DMS53 treated with DMSO at 0.1 percent for 48 hours (cell line): ENCODE measurements around the gene TRPM2.

Source experiments
- DNase-seq: peaks from one replicate; lab custom pipeline; 2025; ENCODE audit not compliant: unreplicated experiment; lab: John Stamatoyannopoulos, UW

Gene TRPM2

DNA sequence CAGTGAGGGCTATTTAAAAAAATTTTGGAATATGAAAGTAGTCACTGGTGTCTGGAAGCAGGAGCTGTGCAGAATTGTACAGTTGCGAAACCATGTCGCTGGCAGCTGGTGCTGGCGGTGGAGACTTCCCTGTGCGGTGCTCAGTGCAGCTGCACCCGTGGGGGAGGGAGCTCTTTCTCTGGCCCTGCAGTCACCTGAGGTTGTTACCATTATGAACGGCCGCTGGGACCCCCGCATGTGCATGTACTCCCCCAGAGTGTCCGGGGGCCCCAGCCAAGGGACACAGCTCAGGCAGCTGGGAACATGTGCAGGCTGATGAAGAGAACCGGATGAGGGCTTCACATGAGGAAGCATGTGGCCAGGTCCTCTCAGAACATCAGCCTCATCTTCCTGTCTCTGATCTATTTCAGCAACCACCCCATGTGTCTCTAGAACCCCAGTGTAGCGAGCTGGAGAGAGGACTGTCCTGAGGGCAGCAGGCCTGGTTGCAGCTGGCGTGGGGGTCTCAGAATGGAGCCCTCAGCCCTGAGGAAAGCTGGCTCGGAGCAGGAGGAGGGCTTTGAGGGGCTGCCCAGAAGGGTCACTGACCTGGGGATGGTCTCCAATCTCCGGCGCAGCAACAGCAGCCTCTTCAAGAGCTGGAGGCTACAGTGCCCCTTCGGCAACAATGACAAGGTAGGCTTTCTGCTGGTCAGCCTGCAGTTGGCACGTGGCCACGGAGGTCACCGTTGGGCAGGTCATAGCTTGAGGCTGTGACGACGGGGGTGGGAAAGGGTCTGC is at the start of gene TRPM2:
TSS of gene TRPM2 (plus strand) at position 431 of the 780 bp plus-strand sequence. CDS start at position 511, 80 bp downstream.
- no peak for DNase-seq

DNA sequence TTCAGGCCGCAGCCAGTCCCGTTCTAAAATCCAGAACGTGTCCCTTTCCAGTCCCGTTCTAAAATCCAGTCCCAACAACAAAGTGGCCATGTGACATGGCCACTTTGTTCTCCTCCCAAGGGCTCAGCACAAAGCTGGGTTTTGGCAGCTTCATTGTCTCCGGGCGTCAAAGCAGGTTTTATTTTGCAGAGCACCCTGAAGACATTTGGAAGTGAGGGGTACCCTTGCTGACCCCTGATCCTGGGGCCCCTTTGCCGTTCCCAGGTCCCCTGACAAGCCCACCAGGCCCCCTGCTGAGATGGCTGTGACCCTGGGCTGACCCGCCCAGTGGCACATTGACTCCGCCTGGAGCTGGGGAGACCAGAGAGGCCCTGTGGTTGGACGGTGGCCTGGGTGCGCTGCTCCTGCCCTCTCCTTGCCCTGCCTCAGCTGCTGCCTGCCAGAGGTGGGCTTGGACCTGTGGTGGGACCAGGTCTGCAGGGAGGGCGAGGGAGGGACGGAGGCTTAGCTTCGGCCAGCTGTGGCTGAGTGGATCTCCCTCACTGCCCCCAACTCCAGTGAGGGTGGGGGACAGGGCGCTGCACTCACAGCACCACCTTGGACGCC is 49.3 kb upstream of the TRPM2 start:
- DNase-seq = no peak

DNA sequence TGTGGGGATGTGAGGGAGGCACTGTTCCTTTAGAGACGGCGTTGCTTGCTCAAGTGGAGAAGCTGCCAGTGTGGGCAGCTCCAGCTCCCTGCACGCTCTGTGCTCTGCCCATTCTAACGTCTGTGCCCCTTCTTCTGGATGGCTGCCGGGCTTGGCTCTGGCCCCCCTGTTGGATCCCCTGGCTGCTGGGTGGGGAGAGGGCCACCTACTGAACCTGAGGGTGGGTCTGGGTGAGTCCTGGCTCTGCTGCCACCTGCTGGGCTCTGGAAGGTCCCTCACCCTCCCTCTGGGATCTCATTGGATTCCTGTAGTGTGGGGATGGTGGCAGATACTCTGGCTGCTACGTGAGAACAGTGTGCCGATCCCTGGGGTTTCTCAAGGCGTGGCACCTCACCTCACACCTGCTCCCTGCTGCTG is 48.5 kb upstream of the TRPM2 start:
- DNase-seq = peak; percentile 5

DNA sequence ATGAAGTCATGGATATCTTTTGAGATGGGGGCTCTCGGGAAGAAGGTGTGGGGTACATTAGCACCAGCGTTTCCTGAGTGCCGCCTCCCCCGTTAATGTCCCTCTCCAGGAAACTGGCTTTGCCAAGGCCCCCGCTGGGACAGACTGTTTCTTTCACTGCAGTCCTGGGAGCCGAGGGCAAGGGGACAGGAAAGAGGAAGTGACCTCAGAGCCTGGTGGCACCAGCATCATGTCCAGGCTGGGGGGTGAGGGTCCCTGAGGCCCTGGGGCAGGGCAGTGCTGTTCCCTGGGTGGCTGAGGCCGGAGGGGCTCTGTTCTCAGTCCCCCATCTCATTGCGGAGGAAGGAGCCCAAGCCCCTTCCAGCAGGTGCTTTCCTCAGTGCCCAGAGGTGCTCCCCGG is 47.7 kb upstream of the TRPM2 start:
- no peak for DNase-seq

DNA sequence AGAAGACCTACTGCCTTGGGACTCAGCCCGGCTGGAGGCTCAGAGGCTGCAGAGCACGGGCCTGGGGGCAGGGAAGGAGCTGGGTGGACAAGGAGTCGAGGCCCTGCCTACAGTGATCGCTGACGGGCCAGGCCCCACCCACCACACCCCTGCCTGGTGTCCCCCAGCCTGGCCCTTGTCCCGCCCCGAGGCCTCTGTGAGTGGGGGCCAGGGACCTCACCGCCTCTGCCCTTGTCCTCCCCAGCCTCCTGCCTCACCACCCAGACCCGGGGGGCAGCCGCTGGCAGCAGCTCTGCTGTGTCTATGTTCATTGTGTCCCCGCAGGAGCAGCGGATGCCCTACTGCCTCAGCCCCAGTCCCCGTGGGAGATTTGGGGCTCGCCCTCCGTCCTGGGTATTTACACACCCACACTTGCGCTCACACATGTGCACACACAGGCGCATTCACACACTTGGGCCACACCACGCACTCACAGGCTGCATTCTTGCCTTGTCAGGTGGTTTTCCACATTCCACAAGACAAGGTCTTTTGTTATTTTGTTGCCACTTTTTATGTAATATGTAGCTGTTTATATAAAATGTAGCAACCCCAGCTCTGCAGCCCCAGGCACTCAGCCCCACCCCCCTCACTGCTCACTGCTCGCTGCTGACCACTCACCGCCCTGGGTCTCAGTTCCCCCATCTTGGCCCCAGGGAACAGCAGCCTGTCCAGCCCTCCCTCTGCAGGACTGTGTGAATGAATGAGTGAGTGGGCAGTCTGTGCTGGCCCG is 46.3 kb upstream of the TRPM2 start:
- no peak for DNase-seq

DNA sequence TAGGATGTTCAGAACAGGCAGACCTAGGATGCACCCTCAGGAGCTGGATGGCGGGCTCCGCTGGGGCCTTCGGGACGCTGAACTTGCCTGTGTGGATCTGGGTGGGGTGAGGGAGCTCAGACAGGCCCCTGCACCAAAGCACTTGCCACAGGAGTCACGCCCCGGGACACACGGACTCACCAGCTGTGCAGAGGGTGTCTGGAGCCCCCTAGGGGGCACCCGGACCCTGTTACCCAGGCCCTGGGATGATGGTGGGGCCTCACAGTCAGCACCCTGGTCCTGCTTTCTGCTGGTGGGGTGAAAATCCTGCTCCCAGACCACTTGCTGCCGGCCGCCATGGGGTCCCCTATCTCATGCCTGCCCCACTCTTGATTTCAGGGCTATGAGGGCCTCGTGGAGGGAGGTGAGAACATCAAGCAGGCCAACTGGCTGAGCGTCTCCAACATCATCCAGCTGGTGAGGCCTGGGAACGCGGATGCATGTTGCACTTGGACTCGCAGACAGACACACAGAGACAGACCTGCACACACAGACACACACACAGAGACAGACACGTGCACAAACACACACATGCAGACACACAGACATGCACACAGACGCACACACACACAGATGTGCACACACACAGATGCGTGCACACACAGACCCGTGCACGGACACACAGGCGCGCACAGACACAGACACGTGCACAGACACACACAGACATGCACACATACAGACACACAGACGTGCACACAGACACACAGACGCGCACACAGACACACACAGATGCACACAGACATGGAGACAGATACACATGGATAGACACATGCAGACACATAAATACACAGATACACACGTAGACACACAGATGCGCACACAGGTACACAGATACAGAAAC is 42.6 kb upstream of the TRPM2 start:
- DNase-seq = no peak

DNA sequence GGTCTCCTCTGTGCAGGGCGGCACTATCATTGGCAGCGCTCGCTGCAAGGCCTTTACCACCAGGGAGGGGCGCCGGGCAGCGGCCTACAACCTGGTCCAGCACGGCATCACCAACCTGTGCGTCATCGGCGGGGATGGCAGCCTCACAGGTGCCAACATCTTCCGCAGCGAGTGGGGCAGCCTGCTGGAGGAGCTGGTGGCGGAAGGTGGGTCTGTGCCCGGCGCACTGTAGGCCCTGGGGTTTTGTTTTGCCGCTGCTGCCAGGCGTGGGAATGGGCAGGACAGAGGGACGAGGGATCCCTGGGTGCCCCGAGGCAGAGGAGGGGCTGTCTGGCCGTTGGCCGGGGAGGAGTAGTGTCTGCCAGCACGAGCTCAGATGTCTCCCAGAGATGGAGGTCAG is 41.3 kb upstream of the TRPM2 start:
- DNase-seq = no peak

DNA sequence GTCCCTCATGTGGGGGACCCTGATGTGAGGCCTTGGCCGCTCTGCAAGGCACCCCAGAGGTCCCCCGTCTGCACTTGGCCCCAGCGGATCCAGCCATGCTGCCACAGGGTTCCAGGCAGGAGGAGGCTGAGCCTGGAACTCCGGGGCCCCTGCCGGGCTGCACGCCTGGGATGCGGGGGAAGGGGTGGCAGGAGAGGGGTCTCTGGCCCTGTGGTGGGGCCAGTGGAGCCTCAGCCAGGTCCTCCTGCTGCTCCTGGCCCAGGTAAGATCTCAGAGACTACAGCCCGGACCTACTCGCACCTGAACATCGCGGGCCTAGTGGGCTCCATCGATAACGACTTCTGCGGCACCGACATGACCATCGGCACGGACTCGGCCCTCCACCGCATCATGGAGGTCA is 40.7 kb upstream of the TRPM2 start:
- no peak for DNase-seq

DNA sequence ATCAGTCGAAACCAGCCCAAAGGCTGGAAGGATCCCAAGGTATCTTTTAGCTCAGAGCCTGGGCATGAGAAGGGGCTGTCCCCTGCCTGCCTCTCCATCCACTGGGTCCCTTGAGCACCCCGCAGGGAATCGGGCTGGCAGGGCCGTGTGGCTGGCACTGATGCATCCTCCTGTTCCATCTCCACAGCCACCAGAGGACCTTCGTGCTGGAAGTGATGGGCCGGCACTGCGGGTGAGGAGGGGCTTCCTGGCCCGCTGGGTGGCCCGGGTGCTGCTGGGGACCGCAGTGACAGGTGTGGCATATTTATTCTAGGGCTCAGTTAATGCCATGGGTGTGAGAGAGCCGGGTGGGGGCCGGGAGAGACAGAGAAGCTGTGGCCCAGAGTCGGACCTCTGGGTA is 40.0 kb upstream of the TRPM2 start:
- DNase-seq = no peak

DNA sequence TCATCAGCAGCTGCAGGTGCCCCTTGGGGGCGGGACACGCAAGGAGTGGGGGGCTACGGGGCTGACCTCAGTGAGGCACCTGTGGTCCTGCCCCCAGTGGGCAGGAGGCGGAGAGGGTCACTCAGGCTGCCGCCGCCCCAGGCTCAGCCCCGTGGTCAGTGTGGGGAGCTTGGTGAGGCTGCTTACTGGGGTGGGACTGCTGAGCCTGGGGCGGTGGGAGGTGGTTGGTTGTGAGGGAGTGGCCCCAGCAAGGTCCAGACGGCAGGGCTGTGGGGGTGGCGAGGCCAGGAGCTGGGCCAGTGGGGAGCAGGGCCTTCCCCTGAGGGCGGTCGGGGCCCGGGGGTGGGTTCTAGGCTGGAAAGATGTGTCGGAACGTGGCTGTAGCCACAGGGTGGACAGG is 39.3 kb upstream of the TRPM2 start:
- DNase-seq = no peak

DNA sequence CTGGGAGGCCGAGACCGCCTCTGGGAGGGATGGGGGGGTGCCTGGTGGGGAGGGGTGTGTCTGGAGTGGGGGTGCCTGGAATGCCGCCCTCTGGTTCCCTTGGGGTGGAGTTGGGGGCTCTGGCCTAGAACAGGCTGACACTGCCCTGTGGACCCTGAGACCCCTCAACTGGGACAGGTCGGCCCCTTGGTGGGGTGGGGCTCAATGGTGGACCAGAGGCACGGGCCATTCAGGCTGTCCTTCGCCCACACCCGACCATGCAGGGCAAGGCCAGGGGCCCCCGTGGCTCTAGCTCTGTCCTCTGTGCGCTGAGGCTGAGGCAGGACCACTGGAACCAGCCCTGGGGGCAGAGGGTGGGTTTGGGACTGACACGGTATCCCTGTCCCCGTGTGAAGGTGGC is 38.9 kb upstream of the TRPM2 start:
- DNase-seq = no peak

DNA sequence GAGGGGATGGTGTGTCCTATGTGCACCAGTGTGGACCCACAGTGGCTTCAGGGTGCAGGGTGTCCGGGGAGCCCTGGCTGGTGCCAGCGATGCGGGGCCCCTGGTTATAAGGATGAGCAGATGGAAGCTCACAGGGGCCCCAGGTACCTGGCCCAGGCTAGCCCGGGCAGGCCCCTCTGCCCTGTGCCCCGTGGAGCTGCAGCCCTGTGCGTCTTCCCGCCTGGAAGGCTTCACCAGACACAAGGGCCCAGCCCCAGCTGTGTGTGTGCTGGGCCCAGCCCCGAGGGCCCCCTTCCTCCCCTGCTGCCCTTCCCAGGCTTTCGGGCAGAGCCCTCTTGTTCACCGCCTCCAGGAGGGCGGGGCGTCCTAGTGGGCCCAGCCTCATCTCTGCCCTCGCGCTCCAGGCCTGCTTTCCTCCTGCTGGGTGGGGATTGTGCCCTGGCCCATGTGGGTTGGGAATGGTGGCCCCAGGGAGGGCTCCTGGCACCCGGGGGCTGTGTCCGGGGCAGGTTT is 37.7 kb upstream of the TRPM2 start:
- DNase-seq = no peak

DNA sequence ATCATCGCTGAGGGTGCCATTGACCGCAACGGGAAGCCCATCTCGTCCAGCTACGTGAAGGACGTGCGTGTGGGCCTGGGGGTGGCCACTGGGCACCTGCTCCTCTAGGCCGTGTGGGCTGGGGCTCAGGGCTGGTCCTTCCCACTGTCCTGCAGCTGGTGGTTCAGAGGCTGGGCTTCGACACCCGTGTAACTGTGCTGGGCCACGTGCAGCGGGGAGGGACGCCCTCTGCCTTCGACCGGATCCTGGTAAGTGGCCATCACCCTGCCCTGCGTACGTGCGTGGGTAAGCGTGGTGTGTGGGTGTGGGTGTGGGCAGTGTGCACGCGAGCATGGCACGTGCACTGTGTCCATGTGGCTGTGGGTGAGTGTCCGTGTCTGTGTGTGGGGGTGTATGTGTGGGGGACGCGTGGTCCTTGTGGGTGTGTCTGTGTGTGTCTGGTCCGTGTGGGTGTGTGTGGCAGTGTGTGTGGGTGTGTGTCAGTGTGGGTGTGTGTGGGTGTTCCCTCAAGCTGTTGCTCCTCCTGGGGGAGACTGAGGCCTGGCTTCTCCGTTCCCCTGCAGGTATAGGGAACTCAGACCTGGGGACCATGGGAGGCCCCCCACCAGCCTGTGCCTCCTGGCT is 37.0 kb upstream of the TRPM2 start:
- DNase-seq = no peak

DNA sequence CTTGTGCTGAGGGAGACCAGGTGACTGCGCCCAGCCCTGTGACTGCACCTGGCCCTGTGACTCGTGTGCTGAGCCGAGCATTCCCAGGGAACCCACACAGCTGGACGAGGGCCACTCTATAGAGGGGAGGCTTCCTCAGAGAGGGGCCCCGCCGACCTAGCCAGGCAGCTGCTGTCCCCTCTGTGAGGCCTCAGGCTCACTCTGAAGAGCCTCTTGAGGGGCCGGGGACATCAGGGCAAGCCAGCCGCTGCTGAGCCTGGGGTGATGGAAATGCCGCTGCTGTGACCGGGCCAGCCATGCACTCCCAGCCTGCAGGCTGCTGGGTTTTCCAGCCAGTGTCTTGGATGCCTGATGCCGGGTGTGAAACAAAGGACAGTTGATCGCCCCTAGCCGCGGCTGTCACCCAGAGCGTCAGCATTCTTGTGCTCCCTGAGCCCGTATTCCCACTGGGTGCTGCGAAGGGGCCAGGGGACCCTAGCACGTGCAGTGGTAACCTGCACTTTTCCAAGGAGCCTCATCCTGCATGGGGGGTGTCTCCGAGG is 36.1 kb upstream of the TRPM2 start:
- DNase-seq = no peak

DNA sequence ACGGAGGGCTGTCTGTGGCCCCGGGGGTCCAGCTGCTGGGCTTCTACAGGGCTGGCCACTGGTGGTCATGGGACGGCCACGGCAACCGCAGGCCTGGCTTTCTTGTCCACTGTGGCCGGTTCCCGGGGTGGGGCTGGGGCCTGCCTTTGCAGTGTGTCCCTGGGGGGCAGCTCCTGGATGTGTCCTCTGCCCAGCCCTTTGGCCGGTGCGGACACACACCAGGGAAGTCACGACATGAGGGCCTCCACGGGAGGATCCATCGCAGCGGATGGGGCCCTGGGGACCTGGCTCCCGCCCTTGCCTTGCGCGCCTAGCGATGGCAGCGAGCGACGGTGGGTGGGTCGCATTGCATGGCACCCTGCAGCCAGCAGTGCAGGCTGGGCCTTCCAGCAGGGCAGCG is 35.5 kb upstream of the TRPM2 start:
- no peak for DNase-seq

DNA sequence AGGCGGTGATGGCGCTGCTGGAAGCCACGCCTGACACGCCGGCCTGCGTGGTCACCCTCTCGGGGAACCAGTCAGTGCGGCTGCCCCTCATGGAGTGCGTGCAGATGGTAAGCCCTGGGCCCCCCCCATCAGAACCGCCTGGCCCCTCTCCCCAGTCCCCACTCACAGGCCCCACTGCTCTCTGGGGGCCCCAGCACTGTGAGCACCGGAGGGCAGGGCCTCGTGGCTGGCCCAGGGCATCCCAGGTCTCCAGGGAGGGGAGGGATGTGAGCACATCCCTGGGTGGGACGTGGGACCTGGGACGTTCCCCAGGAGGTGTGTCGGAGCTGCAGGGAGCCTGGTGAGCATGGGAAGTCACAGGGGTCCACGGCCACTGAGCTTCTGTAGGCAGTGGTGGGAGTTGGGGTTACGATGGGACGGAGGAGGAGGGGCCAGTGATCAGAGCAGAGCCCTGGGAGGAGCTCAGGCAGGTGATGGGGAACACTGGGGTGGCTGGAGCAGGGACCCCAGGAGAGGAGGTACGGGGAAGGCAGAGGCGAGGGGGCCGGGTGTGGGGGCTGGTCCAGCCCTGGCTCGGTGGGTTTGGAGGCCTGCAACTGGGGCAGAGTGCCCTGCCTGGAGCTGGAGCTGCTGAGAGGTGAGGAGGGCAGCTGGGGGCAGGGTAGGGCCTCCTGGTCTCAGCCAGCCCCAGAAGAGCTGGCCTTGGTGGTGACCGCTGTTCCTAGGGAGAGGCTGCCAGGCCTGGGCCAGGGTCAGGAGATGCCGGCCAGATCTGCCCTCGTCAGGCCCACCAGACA is 34.7 kb upstream of the TRPM2 start:
- DNase-seq = no peak

DNA sequence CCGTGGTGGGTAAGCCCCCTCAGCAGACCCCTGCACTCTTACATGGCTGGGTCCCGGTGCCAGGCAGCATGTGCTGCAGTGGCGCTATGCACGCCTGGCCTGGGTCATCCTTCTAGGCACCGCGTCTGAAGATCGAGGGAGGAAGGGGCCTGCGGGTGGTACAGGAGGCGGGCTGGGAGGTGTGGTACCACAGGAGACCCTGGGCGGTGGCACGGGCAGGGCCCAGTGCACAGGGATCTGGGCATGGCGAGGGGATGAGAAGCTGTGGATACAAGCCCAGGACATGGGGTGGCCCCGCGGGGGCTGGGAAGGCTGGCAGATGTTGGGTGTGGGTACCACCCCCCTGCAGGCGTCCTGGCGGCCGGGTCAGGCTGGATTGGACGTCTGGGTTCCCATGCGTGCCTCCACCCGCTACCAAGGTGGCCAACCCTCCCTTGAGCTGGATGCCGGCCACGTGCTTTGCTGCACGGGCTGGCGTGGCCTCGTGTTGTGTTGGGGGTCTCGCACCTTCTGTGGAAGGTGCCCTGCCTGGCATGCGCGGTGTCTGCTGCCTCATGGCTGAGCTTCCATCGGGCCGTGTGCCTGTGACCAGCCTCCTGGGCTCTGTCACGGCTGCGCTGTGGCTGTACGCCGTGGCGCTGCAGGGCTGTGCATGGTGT is 33.9 kb upstream of the TRPM2 start:
- DNase-seq = no peak

DNA sequence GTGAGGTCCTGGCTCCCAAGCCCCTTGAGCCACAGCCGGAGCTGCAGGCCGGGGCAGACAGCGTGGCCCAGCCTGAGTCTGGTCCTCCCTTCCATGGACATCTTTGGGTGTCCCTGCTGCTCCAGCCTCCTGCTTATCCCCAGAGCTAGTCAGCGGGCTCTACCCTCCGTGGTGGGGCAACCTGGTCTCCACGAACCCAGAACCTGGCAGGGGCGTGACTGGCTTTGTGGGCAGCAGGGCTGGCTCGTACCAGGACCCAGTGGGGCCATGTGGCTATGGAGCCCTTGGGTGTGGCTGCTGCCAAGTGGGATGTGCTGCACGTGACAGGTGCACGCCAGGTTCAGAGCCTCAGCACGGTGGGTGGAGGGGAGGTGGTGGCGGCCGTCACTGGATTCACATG is 32.6 kb upstream of the TRPM2 start:
- DNase-seq = no peak
